HCT116 (cell line): ENCODE data around the gene GATAD2B.

Source experiments
- CTCF ChIP-seq, 3 experiments: fragments of 200-600 bp in 1 of 3; sonication (generic) in 1 of 3; IDR thresholded peaks in 2 of 3; conservative IDR thresholded peaks in 1 of 3; 2 replicates each; pipeline ENCODE4 v1.5.1; 2012 to 2017; ENCODE audit warnings: low read depth in 2 of 3, low read length in 2 of 3, antibody characterized with exemption in 1 of 3, borderline replicate concordance in 1 of 3, control low read depth in 1 of 3, mild to moderate bottlenecking in 1 of 3, mixed read lengths in 1 of 3, mixed run types in 1 of 3, moderate library complexity in 1 of 3; ENCODE audit not compliant: insufficient read depth in 1 of 3
- EZH2 ChIP-seq: fragments of 200-600 bp; sonication (generic); IDR thresholded peaks from 2 replicates; pipeline ENCODE4 v1.6.1; 2017; ENCODE audit warnings: antibody characterized with exemption, mixed run types

- TF ChIP-seq CTCF (IDR thresholded peaks at IDR 0.05 in 2 of 3, conservative IDR thresholded peaks at IDR 0.05 in 1 of 3; ENCODE audit: borderline replicate concordance in 1 of 3, insufficient read depth in 1 of 3, low read depth in 2 of 3, low read length in 2 of 3): no peak
- TF ChIP-seq EZH2: no peak
These were observed 46.2 kb upstream of the GATAD2B start for GRCh38 chr1:153968972-153969371.
